RWPE1 (cell line): Measurements from ENCODE around the gene TTC36.
"Not testable (repeated sequence)": the region's sequence is repeated elsewhere in the genome, so short reads cannot be mapped to it uniquely, and the experiment has no call there.

Source experiments
- CTCF ChIA-PET: fragments of 350-600 bp; sonication (Branson Sonifier 250); formaldehyde crosslinking; extraction: SDS; loops from one replicate; lab custom pipeline; 2021; lab: Yijun Ruan, JAX
- POLR2A ChIA-PET: fragments of 400-600 bp; formaldehyde crosslinking; extraction: SDS; loops from one replicate; lab custom pipeline; 2020; ENCODE audit warnings: antibody characterized with exemption; ENCODE audit not compliant: low non-redundant PET; lab: Yijun Ruan, JAX
- DNase-seq: peaks from one replicate; pipeline ENCODE4 v3.0.0; 2012; ENCODE audit warnings: low spot score
- H3K27ac ChIP-seq: fragments of 450-650 bp; 2 replicates; pipeline ENCODE4 v1.5.1; 2017
- TF ChIP-seq, protein P1 (sequence below): fragments of 450-650 bp; conservative IDR thresholded peaks from 2 replicates; pipeline ENCODE4 v1.5.1; 2017; ENCODE audit warnings: low read depth, mild to moderate bottlenecking

Gene TTC36

DNA sequence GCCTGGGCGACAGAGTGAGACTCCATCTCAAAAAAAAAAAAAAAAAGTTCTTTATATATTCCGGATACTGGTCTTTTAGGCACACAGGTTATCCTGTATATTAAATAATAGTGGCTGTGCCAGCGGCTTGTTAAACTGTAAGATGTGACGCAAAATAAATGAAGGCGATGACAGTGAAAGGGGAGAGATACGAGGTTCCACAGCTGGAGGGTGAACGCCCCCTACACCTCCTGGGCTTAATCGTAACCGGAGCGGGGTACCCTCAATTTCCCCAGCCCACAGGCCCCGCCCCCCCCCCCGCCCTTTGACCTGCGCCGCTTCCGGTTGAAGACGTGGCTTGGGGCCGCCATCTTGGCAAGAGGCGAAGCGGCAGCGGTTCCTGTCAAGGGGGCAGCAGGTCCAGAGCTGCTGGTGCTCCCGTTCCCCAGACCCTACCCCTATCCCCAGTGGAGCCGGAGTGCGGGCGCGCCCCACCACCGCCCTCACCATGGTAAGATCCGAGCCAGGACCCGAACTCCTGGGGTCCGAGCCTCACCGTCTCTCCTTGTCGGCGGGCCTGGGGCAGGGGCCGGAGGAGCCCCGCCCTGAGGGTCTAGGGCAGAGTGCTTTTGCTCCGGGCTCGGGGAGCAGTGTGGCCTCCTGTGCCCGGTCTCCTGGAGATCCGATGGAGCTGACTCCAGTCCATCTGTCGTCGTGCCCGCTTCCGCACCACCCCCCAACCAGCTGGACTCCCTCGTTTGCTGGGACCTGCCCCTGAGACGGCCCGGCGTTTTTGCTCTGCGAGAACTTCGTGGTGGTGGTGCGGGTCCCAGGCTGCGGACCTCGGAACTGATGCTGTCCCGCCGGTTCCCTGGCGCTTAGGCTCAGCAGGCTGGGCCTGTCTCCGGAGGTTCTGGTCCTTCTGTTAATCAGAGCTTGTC, 45.0 kb downstream of the TTC36 start, which contains the start of gene ARCN1:
Gene ARCN1 (plus strand): TSS at position 349 of the 920 bp plus-strand sequence. CDS start 139 bp downstream, at position 488.
- DNase-seq = peak; percentile 78
- ChIA-PET POLR2A (interaction anchor here (0.6 to 0.7 kb wide), 3 partner anchors 295 to 1191 kb away, joined by 5 to 6 read pairs (median 5); no protein-coding TSS in a partner anchor), CTCF (interaction anchor here (0.7 kb wide), 2 partner anchors 59 to 136 kb away, joined by 3 to 4 read pairs; no protein-coding TSS in a partner anchor)
- TF ChIP-seq, protein P1, sequence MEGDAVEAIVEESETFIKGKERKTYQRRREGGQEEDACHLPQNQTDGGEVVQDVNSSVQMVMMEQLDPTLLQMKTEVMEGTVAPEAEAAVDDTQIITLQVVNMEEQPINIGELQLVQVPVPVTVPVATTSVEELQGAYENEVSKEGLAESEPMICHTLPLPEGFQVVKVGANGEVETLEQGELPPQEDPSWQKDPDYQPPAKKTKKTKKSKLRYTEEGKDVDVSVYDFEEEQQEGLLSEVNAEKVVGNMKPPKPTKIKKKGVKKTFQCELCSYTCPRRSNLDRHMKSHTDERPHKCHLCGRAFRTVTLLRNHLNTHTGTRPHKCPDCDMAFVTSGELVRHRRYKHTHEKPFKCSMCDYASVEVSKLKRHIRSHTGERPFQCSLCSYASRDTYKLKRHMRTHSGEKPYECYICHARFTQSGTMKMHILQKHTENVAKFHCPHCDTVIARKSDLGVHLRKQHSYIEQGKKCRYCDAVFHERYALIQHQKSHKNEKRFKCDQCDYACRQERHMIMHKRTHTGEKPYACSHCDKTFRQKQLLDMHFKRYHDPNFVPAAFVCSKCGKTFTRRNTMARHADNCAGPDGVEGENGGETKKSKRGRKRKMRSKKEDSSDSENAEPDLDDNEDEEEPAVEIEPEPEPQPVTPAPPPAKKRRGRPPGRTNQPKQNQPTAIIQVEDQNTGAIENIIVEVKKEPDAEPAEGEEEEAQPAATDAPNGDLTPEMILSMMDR = no peak
- H3K27ac ChIP-seq = peak within 1 kb of the TSS; percentile 91

DNA sequence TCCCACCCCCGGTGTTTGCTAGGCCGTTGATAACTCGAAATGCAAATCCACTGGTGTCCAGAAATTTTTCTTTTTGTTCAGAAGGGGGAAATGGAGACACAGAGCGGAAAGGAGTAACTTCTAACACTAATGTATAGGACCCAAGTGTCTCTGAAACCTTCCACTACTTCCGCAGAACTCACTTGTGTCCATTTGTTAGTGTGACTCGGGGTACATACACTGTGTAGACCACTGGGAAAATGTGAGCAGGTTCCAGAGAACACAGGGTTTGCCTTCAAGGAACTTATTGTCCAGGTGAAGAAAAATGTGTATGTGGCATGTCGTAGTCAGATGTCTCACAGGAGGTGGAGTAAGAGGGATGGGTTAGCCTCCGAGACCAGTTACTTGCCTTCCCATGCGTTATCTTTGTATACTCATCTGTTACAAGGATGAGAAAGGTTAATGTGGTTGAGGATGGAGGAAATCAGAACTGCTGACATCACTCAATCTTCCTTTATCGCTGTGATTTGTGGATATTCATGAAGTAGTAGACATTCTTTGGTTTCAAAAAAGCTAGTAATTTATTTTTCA, 45.8 kb downstream of the TTC36 start:
- ChIA-PET POLR2A (no interaction called here), CTCF (no interaction called here)
- peak overlapping the region; percentile 91 for H3K27ac ChIP-seq
- DNase-seq = peak; percentile 45
- TF ChIP-seq, protein P1 = no peak

- POLR2A ChIA-PET = no interaction called here
- CTCF ChIA-PET = no interaction called here
Observed at GRCh38 chr11:118574636-118575035, 47.4 kb downstream of the TTC36 start.

GRCh38 chr11:118577995-118578394, 50.7 kb downstream of the TTC36 start:
- POLR2A ChIA-PET, CTCF ChIA-PET, H3K27ac ChIP-seq, DNase-seq: not testable (repeated sequence)

More at GRCh38 chr11:118574636-118575035, 47.4 kb downstream of the TTC36 start:
- DNase-seq = no peak
- H3K27ac ChIP-seq = peak overlapping the region; percentile 20
- TF ChIP-seq, protein P1 = no peak
